Stimulated activated memory B cell treated with anti-CD40 and anti-IgM and Interleukin-4, amounts not matched to agents 10 μg/mL and 1 μg/mL and 100 μg/mL, for 72 hours (primary cell): ENCODE measurements around the gene CBX8.

Experiments used
- ATAC-seq: fragments of 150-1000 bp; cut with Tn5 transposase; 2 replicates; pipeline ENCODE4 v1.10.0; 2021
- H3K27ac Mint-ChIP-seq: one replicate; pipeline ENCODE4 v1.8.0; 2022; ENCODE audit warnings: mild to moderate bottlenecking, mixed read lengths
- H3K27me3 Mint-ChIP-seq: one replicate; pipeline ENCODE4 v1.8.0; 2022; ENCODE audit warnings: mixed read lengths
- H3K36me3 Mint-ChIP-seq: one replicate; pipeline ENCODE4 v1.8.0; 2022; ENCODE audit warnings: mixed read lengths
- H3K4me1 Mint-ChIP-seq: one replicate; pipeline ENCODE4 v1.8.0; 2022; ENCODE audit warnings: mixed read lengths
- H3K4me3 Mint-ChIP-seq: one replicate; pipeline ENCODE4 v1.8.0; 2022; ENCODE audit warnings: mild to moderate bottlenecking, moderate library complexity, mixed read lengths
- H3K9me3 Mint-ChIP-seq: one replicate; pipeline ENCODE4 v1.8.0; 2022; ENCODE audit warnings: mixed read lengths

CBX8 gene

GRCh38 chr17:79814974-79815835, 18.3 kb upstream of the CBX8 start:
- H3K27me3 Mint-ChIP-seq: peaks cover 74% of the 10 kb centered on the region

GRCh38 chr17:79814127-79814973, 17.5 kb upstream of the CBX8 start:
- Mint-ChIP-seq H3K27ac (peak overlapping the region; percentile 38), H3K4me1 (peaks cover 25% of the 10 kb centered on the region), H3K9me3 (no peaks in the 10 kb centered on the region), H3K4me3 (peak overlapping the region; percentile 24), H3K36me3 (no peaks in the 10 kb centered on the region), H3K27me3 (peaks cover 74% of the 10 kb centered on the region)
- ATAC-seq: no peak

More at GRCh38 chr17:79814974-79815835, 18.3 kb upstream of the CBX8 start:
- Mint-ChIP-seq H3K27ac (peak overlapping the region; percentile 38), H3K36me3 (no peaks in the 10 kb centered on the region), H3K4me3 (no peak overlapping the region), H3K4me1 (peaks cover 25% of the 10 kb centered on the region), H3K9me3 (no peaks in the 10 kb centered on the region)
- ATAC-seq: no peak

GRCh38 chr17:79813297-79814126, 16.6 kb upstream of the CBX8 start:
- Mint-ChIP-seq H3K27ac (peak overlapping the region; percentile 38), H3K36me3 (no peaks in the 10 kb centered on the region), H3K4me3 (peak overlapping the region; percentile 63), H3K9me3 (no peaks in the 10 kb centered on the region), H3K4me1 (peaks cover 32% of the 10 kb centered on the region), H3K27me3 (peaks cover 74% of the 10 kb centered on the region)
- peak; percentile 42 for ATAC-seq

GRCh38 chr17:79812353-79813258, 15.7 kb upstream of the CBX8 start:
- peak overlapping the region; percentile 56 for H3K4me3 Mint-ChIP-seq
- peaks cover 80% of the 10 kb centered on the region for H3K27me3 Mint-ChIP-seq
- no peaks in the 10 kb centered on the region for H3K36me3 Mint-ChIP-seq
- H3K9me3 Mint-ChIP-seq: no peaks in the 10 kb centered on the region
- ATAC-seq: no peak
- H3K4me1 Mint-ChIP-seq: peaks cover 34% of the 10 kb centered on the region
- peak overlapping the region; percentile 57 for H3K27ac Mint-ChIP-seq

- Mint-ChIP-seq H3K4me1 (peaks cover 34% of the 10 kb centered on the region), H3K4me3 (peak overlapping the region; percentile 56), H3K36me3 (no peaks in the 10 kb centered on the region), H3K27ac (peak overlapping the region; percentile 57), H3K9me3 (no peaks in the 10 kb centered on the region), H3K27me3 (peaks cover 80% of the 10 kb centered on the region)
- no peak for ATAC-seq
These were observed 15.0 kb upstream of the CBX8 start for GRCh38 chr17:79811868-79812352.

GRCh38 chr17:79811011-79811867, 14.4 kb upstream of the CBX8 start:
- Mint-ChIP-seq H3K9me3 (no peaks in the 10 kb centered on the region), H3K4me3 (no peak overlapping the region), H3K27me3 (peaks cover 80% of the 10 kb centered on the region), H3K4me1 (peaks cover 34% of the 10 kb centered on the region), H3K36me3 (no peaks in the 10 kb centered on the region), H3K27ac (no peak overlapping the region)
- no peak for ATAC-seq

GRCh38 chr17:79810130-79811010, 13.5 kb upstream of the CBX8 start:
- no peak overlapping the region for H3K4me3 Mint-ChIP-seq
- H3K27ac Mint-ChIP-seq: no peak overlapping the region
- no peaks in the 10 kb centered on the region for H3K36me3 Mint-ChIP-seq
- peak; percentile 56 for ATAC-seq
- H3K27me3 Mint-ChIP-seq: peaks cover 83% of the 10 kb centered on the region
- H3K4me1 Mint-ChIP-seq: peaks cover 39% of the 10 kb centered on the region
- no peaks in the 10 kb centered on the region for H3K9me3 Mint-ChIP-seq

GRCh38 chr17:79809530-79810129, 12.8 kb upstream of the CBX8 start:
- Mint-ChIP-seq H3K4me3 (no peak overlapping the region), H3K4me1 (peaks cover 45% of the 10 kb centered on the region)

GRCh38 chr17:79808763-79809529, 12.1 kb upstream of the CBX8 start:
- Mint-ChIP-seq H3K9me3 (no peaks in the 10 kb centered on the region), H3K27me3 (peaks cover 88% of the 10 kb centered on the region), H3K36me3 (no peaks in the 10 kb centered on the region), H3K4me1 (peaks cover 44% of the 10 kb centered on the region), H3K4me3 (peak overlapping the region; percentile 34), H3K27ac (no peak overlapping the region)
- no peak for ATAC-seq

More at GRCh38 chr17:79809530-79810129, 12.8 kb upstream of the CBX8 start:
- Mint-ChIP-seq H3K27me3 (peaks cover 88% of the 10 kb centered on the region), H3K36me3 (no peaks in the 10 kb centered on the region), H3K9me3 (no peaks in the 10 kb centered on the region), H3K27ac (no peak overlapping the region)
- ATAC-seq: no peak

GRCh38 chr17:79806863-79807720, 10.2 kb upstream of the CBX8 start:
- Mint-ChIP-seq H3K36me3 (no peaks in the 10 kb centered on the region), H3K9me3 (no peaks in the 10 kb centered on the region), H3K4me3 (peak overlapping the region; percentile 34), H3K27ac (no peak overlapping the region), H3K4me1 (peaks cover 40% of the 10 kb centered on the region), H3K27me3 (peaks cover 86% of the 10 kb centered on the region)
- no peak for ATAC-seq

- Mint-ChIP-seq H3K4me3 (peak overlapping the region; percentile 34), H3K36me3 (no peaks in the 10 kb centered on the region), H3K27me3 (peaks cover 86% of the 10 kb centered on the region)
These were observed 9.5 kb upstream of the CBX8 start for GRCh38 chr17:79806446-79806760.

More at GRCh38 chr17:79806446-79806760, 9.5 kb upstream of the CBX8 start:
- no peak for ATAC-seq
- H3K9me3 Mint-ChIP-seq: no peaks in the 10 kb centered on the region
- H3K4me1 Mint-ChIP-seq: peaks cover 34% of the 10 kb centered on the region
- no peak overlapping the region for H3K27ac Mint-ChIP-seq
